ENCODE results near the gene ZMIZ1. TPM values are rescaled to one million over a fixed set of nuclear protein-coding genes. Genes with fewer than 3 reads are reported as not detected.
A peak's percentile ranks its signal among the peaks of the same experiment; 100 is the strongest.

The ZMIZ1 gene
- total and polyA plus RNA-seq, 12 donors = 6.6 to 113 (median 55.1) TPM

DNA sequence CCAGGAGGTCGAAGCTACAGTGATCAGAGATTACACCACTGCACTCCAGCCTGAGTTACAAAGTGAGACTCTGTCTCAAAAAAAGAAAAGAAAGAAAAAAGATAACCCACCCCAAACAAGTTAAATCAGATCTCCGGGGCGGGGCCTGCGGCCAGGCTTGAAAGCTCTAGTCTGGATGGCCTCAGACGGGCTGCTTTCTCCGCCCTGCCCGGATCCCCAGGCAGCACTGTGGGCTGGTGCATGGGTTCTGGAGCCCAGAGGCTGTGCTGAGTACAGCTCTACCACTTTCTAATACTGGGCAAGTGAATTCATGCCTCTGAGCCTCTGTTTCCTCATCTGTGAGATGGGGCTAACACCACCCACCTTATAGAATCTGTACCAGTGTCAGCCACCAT, 83.7 kb downstream of the ZMIZ1 start:
- Histone ChIP-seq H3K36me3 (replicated peaks in 1 of 2) (no peaks in the 10 kb centered on the region), H3K4me3 (no peak overlapping the region), H3K9me3 (replicated peaks in 1 of 3) (no peaks in the 10 kb centered on the region), H3K4me1 (replicated peaks in 1 of 2) (peaks cover 84 to 99% of the 10 kb centered on the region in 2 donors), H3K27ac (peak overlapping the region; percentile 68 to 96 (median 89)), H3K27me3 (no peaks in the 10 kb centered on the region)
- TF ChIP-seq POLR2A (IDR thresholded peaks at IDR 0.05) = no peak
- TF ChIP-seq, protein P1, sequence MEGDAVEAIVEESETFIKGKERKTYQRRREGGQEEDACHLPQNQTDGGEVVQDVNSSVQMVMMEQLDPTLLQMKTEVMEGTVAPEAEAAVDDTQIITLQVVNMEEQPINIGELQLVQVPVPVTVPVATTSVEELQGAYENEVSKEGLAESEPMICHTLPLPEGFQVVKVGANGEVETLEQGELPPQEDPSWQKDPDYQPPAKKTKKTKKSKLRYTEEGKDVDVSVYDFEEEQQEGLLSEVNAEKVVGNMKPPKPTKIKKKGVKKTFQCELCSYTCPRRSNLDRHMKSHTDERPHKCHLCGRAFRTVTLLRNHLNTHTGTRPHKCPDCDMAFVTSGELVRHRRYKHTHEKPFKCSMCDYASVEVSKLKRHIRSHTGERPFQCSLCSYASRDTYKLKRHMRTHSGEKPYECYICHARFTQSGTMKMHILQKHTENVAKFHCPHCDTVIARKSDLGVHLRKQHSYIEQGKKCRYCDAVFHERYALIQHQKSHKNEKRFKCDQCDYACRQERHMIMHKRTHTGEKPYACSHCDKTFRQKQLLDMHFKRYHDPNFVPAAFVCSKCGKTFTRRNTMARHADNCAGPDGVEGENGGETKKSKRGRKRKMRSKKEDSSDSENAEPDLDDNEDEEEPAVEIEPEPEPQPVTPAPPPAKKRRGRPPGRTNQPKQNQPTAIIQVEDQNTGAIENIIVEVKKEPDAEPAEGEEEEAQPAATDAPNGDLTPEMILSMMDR (IDR thresholded peaks at IDR 0.05) = no peak
- 79 to 87% (median 84%) methylated on average over 7 of the region's 7 CpGs for WGBS, 4 donors
- intact Hi-C loops (cut with DNase I) = no loop called here
- DNase-seq = no peak

DNA sequence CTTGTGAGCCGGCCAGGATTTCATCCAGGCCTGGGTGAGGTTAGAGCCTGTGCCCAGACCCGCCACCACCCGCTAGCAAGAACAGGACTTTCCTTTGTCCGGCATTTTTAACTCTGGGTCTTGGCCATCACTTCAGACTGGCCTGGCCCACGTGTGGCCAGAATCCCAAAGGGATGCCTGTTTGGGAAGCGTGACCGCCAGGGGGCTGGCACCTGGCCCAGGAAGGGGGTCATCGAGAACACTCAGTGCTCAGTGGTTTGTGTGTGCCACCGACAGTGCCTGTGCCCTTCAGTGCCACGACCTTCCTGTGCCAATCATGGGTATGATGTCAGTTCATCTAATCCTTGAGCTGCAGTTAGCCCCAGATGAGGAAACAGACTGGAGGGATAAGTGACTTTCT, 85.0 kb downstream of the ZMIZ1 start:
- Histone ChIP-seq H3K4me3 (no peak overlapping the region), H3K27ac (peak overlapping the region in 3 of 5 donors; percentile 87 to 96 (median 89)), H3K4me1 (replicated peaks in 1 of 2) (peaks cover 83 to 99% of the 10 kb centered on the region in 2 donors), H3K27me3 (no peaks in the 10 kb centered on the region), H3K9me3 (replicated peaks in 1 of 3) (no peaks in the 10 kb centered on the region), H3K36me3 (replicated peaks in 1 of 2) (no peaks in the 10 kb centered on the region)
- intact Hi-C loops (cut with DNase I) = no loop called here
- DNase-seq = peak; percentile 78 to 90 (median 84)
- TF ChIP-seq, protein P1 (IDR thresholded peaks at IDR 0.05) = peak in 3 of 6 experiments; percentile 16 to 37 (median 31)
- no peak for TF ChIP-seq POLR2A (IDR thresholded peaks at IDR 0.05)
- WGBS, 4 donors = 29 to 47% (median 42%) methylated on average over 1 to 10 of the region's 10 CpGs

DNA sequence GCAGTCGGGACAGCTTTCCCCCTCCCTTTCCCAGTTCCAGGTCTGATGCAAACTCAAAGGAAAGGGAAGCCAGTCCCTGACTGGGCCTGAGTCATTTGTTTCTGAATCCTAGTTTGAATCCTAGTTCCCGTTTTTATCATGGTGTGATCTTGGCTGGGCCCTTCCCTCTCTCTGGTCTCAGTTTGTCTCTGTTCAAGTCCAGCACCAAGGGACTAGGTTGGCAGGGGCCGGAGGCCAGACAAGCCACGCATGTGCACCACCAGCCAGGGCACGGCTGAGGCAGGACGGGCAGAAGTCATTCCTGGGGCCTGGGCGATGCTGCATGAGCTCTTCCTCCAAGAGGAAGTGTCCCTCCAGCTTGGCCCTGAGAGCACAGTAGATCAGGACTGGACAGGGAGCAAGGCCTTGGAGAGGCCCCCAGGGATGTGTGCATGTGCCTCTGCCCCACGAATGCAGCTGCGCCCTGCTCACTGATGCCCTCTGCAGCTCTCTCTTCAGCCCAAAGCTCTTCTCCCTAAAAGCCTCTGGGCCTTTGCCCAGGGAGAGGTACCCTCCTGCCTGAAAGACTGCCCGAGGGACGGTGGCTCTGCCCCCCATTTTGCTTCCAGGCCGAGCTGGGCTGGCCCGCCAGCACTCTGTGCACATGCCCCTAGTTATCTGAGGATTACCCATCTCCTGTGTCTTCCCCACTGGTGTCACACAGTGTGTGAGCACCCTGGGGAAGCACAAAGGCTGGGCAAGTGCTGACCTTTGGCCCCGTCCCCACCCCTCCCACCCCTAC, 86.7 kb downstream of the ZMIZ1 start:
- Histone ChIP-seq H3K4me1 (replicated peaks in 1 of 2) (peaks cover 82 to 99% of the 10 kb centered on the region in 2 donors), H3K36me3 (replicated peaks in 1 of 2) (no peaks in the 10 kb centered on the region), H3K27ac (peak overlapping the region; percentile 32 to 96 (median 87)), H3K9me3 (replicated peaks in 1 of 3) (no peaks in the 10 kb centered on the region), H3K27me3 (no peaks in the 10 kb centered on the region), H3K4me3 (no peak overlapping the region)
- 28 to 48% (median 47%) methylated on average over 9 to 14 of the region's 14 CpGs for WGBS, 4 donors
- intact Hi-C loops (cut with DNase I) = no loop called here
- peak in 6 of 7 donors; percentile 51 to 75 (median 67) for DNase-seq
- TF ChIP-seq POLR2A (IDR thresholded peaks at IDR 0.05) = peak in 1 of 2 donors; percentile 23
- TF ChIP-seq, protein P1 (IDR thresholded peaks at IDR 0.05) = peak in 2 of 6 experiments; percentile 12 to 24

DNA sequence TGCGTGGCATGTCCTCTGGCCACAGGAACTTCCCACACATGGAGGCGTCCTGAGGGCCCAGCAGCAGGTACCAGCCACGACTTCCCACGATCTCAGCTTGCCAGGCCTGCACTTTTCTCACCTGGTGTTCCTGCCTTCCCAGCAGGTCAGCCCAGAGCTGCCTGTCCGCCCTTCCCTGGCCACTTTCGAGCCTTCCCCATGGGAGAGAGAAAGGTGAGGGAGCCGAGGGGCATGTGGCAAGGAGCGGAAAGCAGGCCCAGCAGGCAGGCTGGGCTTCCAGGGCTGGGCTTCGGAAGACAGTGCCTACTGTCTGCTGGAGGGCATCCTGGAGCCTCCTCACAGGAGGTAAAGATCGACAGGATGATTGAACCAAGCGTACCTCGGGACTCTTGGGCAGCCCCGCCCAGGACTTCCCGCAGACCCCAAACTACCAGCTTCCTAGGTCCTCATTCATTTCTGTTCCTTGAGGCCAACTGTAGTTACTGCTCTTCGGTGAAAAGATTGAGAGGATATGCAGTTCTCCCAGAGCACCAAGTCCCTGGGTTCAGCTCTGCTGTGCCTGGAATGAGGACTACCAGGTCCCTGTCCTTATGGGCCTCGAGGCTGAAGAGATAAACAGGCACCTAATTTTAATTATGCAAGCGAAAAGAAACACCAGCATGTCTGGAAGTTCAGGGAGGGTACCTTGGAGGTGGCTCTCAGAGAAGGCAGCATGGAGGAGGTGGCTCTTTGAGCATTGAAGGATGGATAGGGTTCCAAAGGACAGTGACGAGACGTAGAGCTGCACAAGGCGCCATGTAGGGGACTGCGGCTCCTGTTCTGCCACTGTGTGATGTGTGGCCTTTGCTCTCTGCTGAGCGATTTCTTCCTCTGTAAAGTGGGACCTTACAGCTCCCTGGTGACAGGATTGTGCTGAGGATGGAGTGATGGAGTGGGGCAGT, 87.8 kb downstream of the ZMIZ1 start:
- Histone ChIP-seq H3K27ac (peak overlapping the region in 4 of 5 donors; percentile 28 to 96 (median 88)), H3K4me3 (no peak overlapping the region), H3K9me3 (replicated peaks in 1 of 3) (no peaks in the 10 kb centered on the region), H3K27me3 (no peaks in the 10 kb centered on the region), H3K4me1 (replicated peaks in 1 of 2) (peaks cover 71 to 94% of the 10 kb centered on the region in 2 donors), H3K36me3 (replicated peaks in 1 of 2) (no peaks in the 10 kb centered on the region)
- no peak for DNase-seq
- intact Hi-C loops (cut with DNase I) = no loop called here
- 85 to 90% (median 86%) methylated on average over 19 to 22 of the region's 22 CpGs for WGBS, 4 donors
- TF ChIP-seq, protein P1 (IDR thresholded peaks at IDR 0.05) = no peak
- no peak for TF ChIP-seq POLR2A (IDR thresholded peaks at IDR 0.05)

Data from adrenal gland (tissue), 12 donors.